GM23338 (cell line): ENCODE data around the gene CCDC191. TPM values are rescaled to one million over a fixed set of nuclear protein-coding genes. Genes with fewer than 3 reads are reported as not detected.

ENCODE experiments used
- ATAC-seq: fragments of 200-7000 bp; cut with Tn5 transposase; 3 replicates; pipeline ENCODE4 v1.9.1; 2020
- DNase-seq: peaks from one replicate; pipeline ENCODE4 v3.0.0-alpha.2; 2015; ENCODE audit warnings: low spot score
- H2AFZ ChIP-seq: fragments of 200-600 bp; sonication (generic); 2 replicates; pipeline ENCODE4 v1.8.0; 2016; ENCODE audit warnings: antibody characterized with exemption, mild to moderate bottlenecking, moderate library complexity
- H3F3A ChIP-seq: fragments of 200-600 bp; sonication (generic); replicated peaks from 2 replicates; pipeline ENCODE4 v1.8.0; 2017; ENCODE audit warnings: antibody characterized with exemption, mixed run types, low read depth
- H3K27ac ChIP-seq: fragments of 200-600 bp; sonication (generic); 2 replicates; pipeline ENCODE4 v1.6.1; 2016; ENCODE audit warnings: low read depth
- H3K27me3 ChIP-seq: fragments of 200-600 bp; sonication (generic); 2 replicates; pipeline ENCODE4 v1.8.0; 2016; ENCODE audit warnings: mild to moderate bottlenecking, mixed run types, moderate library complexity; ENCODE audit not compliant: insufficient read depth
- H3K36me3 ChIP-seq: fragments of 200-600 bp; sonication (generic); 2 replicates; pipeline ENCODE4 v1.8.0; 2016; ENCODE audit warnings: mild to moderate bottlenecking; ENCODE audit not compliant: insufficient read depth
- H3K4me1 ChIP-seq: fragments of 200-600 bp; sonication (generic); 2 replicates; pipeline ENCODE4 v1.8.0; 2016; ENCODE audit warnings: mild to moderate bottlenecking, moderate library complexity; ENCODE audit not compliant: insufficient read depth
- H3K4me2 ChIP-seq: fragments of 200-600 bp; sonication (generic); 2 replicates; pipeline ENCODE4 v1.7.1; 2017; ENCODE audit warnings: mixed run types
- H3K4me3 ChIP-seq: fragments of 200-600 bp; sonication (generic); 2 replicates; pipeline ENCODE4 v1.6.1; 2016; ENCODE audit warnings: mixed run types
- H3K79me2 ChIP-seq: fragments of 200-600 bp; sonication (generic); replicated peaks from 2 replicates; pipeline ENCODE4 v1.8.0; 2017; ENCODE audit warnings: mild to moderate bottlenecking; ENCODE audit not compliant: insufficient read depth
- H3K9me2 ChIP-seq: fragments of 200-600 bp; sonication (generic); 2 replicates; pipeline ENCODE4 v1.8.0; 2017; ENCODE audit not compliant: insufficient read depth
- H4K20me1 ChIP-seq: fragments of 200-600 bp; sonication (generic); replicated peaks from 2 replicates; pipeline ENCODE4 v1.8.0; 2017; ENCODE audit warnings: mild to moderate bottlenecking; ENCODE audit not compliant: insufficient read depth
- H3K27ac Mint-ChIP-seq: 2 replicates; pipeline ENCODE4 v1.8.0; 2020; ENCODE audit warnings: inconsistent platforms, mild to moderate bottlenecking, moderate library complexity, mixed read lengths
- H3K27me3 Mint-ChIP-seq: 3 replicates; pipeline ENCODE4 v1.8.0; 2022; ENCODE audit warnings: low read depth, mild to moderate bottlenecking, moderate library complexity, mixed read lengths, inconsistent platforms; ENCODE audit not compliant: insufficient read depth, poor library complexity
- H3K36me3 Mint-ChIP-seq: 3 replicates; pipeline ENCODE4 v1.8.0; 2021; ENCODE audit warnings: low read depth, mild to moderate bottlenecking, inconsistent platforms, moderate library complexity, mixed read lengths
- H3K4me1 Mint-ChIP-seq: 3 replicates; pipeline ENCODE4 v1.8.0; 2020; ENCODE audit warnings: mild to moderate bottlenecking, inconsistent platforms, mixed read lengths
- H3K4me3 Mint-ChIP-seq: 3 replicates; pipeline ENCODE4 v1.8.0; 2021; ENCODE audit warnings: moderate library complexity, mild to moderate bottlenecking, inconsistent platforms, mixed read lengths
- H3K9me3 Mint-ChIP-seq: 3 replicates; pipeline ENCODE4 v1.8.0; 2020; ENCODE audit warnings: moderate library complexity, mild to moderate bottlenecking, inconsistent platforms, mixed read lengths
- CREB1 ChIP-seq: fragments of 250-450 bp; sonication (Bioruptor Pico); IDR thresholded peaks from 2 replicates; pipeline ENCODE4 v1.5.0; 2020; ENCODE audit warnings: low read depth, mild to moderate bottlenecking, moderate library complexity
- JUNB ChIP-seq: IDR thresholded peaks from one replicate; pipeline ENCODE4 v1.6.1; 2016; ENCODE audit warnings: antibody characterized with exemption; ENCODE audit not compliant: unreplicated experiment
- POLR2AphosphoS5 ChIP-seq: IDR thresholded peaks from 2 replicates; pipeline ENCODE4 v1.6.1; 2016; ENCODE audit warnings: antibody characterized with exemption, low read depth
- ZNF331 ChIP-seq: fragments of 250-450 bp; sonication (Bioruptor Pico); IDR thresholded peaks from 2 replicates; pipeline ENCODE4 v1.5.0; 2020; ENCODE audit warnings: low read depth, mild to moderate bottlenecking, moderate library complexity
- polyA plus RNA-seq: library from polyadenylated mRNA; unstranded; fragments of >200 nt; fragmentation: Nextera tagmentation; extraction: Ambion mirVana; gene quantifications from 2 replicates; pipeline ENCODE4 v1.2.1, GENCODE V29; 2016
- total RNA-seq: library from RNA; depleted of rRNA; stranded (reverse); fragments of >200 nt; shearing (Covaris generic); gene quantifications from 2 replicates; pipeline ENCODE4 v1.2.3, GENCODE V29; 2014
- TF ChIP-seq, protein P1 (sequence below): fragments of 250-450 bp; sonication (Bioruptor Pico); IDR thresholded peaks from 2 replicates; pipeline ENCODE4 v1.5.0; 2020; ENCODE audit warnings: mild to moderate bottlenecking, moderate library complexity

The CCDC191 gene
- total and polyA plus RNA-seq, 2 experiments from 2014 or later = 2.0 to 2.9 TPM

DNA sequence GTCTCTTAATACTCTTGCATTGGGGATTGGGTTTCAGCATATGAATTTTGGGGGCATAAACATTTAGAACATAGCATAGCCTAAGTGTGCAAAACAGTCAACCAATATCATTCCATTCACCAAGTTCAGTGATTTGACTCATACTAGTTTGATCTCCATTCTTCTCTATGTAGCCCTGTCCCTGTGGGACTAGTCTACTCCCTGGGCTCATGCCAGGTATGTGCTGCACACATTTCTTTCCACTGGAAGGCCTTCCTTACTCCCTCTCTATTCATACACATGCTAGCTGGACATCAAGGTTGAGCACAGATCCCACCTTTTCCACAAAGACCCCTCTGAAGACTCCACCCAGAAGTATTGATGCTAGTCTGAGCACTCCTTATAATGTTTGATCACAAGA lies 103.4 kb downstream of the CCDC191 start (continued):
- TF ChIP-seq, protein P1, sequence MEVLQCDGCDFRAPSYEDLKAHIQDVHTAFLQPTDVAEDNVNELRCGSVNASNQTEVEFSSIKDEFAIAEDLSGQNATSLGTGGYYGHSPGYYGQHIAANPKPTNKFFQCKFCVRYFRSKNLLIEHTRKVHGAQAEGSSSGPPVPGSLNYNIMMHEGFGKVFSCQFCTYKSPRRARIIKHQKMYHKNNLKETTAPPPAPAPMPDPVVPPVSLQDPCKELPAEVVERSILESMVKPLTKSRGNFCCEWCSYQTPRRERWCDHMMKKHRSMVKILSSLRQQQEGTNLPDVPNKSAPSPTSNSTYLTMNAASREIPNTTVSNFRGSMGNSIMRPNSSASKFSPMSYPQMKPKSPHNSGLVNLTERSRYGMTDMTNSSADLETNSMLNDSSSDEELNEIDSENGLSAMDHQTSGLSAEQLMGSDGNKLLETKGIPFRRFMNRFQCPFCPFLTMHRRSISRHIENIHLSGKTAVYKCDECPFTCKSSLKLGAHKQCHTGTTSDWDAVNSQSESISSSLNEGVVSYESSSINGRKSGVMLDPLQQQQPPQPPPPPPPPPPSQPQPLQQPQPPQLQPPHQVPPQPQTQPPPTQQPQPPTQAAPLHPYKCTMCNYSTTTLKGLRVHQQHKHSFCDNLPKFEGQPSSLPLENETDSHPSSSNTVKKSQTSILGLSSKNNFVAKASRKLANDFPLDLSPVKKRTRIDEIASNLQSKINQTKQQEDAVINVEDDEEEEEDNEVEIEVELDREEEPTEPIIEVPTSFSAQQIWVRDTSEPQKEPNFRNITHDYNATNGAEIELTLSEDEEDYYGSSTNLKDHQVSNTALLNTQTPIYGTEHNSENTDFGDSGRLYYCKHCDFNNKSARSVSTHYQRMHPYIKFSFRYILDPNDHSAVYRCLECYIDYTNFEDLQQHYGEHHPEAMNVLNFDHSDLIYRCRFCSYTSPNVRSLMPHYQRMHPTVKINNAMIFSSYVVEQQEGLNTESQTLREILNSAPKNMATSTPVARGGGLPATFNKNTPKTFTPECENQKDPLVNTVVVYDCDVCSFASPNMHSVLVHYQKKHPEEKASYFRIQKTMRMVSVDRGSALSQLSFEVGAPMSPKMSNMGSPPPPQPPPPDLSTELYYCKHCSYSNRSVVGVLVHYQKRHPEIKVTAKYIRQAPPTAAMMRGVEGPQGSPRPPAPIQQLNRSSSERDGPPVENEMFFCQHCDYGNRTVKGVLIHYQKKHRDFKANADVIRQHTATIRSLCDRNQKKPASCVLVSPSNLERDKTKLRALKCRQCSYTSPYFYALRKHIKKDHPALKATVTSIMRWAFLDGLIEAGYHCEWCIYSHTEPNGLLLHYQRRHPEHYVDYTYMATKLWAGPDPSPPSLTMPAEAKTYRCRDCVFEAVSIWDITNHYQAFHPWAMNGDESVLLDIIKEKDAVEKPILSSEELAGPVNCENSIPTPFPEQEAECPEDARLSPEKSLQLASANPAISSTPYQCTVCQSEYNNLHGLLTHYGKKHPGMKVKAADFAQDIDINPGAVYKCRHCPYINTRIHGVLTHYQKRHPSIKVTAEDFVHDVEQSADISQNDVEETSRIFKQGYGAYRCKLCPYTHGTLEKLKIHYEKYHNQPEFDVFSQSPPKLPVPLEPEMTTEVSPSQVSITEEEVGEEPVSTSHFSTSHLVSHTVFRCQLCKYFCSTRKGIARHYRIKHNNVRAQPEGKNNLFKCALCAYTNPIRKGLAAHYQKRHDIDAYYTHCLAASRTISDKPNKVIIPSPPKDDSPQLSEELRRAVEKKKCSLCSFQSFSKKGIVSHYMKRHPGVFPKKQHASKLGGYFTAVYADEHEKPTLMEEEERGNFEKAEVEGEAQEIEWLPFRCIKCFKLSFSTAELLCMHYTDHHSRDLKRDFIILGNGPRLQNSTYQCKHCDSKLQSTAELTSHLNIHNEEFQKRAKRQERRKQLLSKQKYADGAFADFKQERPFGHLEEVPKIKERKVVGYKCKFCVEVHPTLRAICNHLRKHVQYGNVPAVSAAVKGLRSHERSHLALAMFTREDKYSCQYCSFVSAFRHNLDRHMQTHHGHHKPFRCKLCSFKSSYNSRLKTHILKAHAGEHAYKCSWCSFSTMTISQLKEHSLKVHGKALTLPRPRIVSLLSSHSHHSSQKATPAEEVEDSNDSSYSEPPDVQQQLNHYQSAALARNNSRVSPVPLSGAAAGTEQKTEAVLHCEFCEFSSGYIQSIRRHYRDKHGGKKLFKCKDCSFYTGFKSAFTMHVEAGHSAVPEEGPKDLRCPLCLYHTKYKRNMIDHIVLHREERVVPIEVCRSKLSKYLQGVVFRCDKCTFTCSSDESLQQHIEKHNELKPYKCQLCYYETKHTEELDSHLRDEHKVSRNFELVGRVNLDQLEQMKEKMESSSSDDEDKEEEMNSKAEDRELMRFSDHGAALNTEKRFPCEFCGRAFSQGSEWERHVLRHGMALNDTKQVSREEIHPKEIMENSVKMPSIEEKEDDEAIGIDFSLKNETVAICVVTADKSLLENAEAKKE (CRISPR knock-in tag) = no peak
- no peak for TF ChIP-seq ZNF331

DNA sequence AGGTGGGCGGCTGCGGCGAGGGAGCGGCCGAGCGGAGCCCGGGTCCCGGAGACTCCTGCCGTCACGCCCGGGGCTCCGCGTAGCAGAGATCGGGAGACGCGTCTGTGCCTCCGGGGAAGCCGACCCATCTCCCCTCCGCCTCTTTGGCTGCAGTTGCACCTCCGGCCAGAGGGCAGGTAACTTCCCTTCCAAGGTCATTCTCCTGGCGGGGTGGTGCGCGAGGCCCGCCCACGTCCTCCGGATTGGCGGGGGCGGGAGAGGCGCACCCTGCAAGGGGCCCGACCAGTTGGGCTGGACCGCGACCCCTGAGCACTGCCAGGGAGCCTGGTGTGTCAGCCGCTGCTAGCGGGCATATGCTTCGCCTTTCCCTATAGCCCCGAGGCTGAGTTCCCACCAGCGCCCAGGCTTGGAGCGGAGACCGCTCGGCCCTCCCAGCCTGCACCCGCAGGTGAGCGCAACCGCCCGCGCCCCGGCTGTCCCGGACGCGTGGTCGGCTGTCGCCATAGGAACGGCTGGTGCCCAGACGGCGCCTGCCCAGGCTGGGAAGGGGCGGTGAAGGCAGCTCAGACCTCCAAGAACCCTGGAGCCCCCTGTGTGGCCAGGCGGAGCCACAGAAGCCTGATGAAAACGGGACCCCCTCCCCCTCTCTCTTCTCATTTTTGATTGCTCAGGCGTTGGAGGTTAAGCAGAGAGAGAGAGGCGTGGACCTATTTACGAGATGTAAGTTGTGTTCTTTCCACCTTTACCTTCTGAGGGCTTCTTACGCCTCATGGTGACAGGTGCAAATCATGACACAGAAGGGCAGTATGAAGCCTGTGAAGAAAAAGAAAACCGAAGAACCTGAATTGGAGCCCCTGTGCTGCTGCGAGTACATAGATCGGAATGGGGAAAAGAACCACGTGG lies 108.1 kb downstream of the CCDC191 start:
- peaks cover 8% of the 10 kb centered on the region; the same call in 1 of the 2 replicates for H3K27me3 ChIP-seq
- peak overlapping the region; percentile 84 for H2AFZ ChIP-seq
- H3K9me3 Mint-ChIP-seq = no peaks in the 10 kb centered on the region
- H4K20me1 ChIP-seq = no peaks in the 10 kb centered on the region
- H3K9me2 ChIP-seq = no peaks in the 10 kb centered on the region
- H3K27ac Mint-ChIP-seq = no peak overlapping the region
- DNase-seq = peak; percentile 80
- peak overlapping the region; percentile 58 for H3K4me3 ChIP-seq
- H3K36me3 ChIP-seq = no peaks in the 10 kb centered on the region
- ATAC-seq = peak; percentile 89
- H3K27ac ChIP-seq = no peak overlapping the region
- peak overlapping the region; percentile 80 for H3K4me2 ChIP-seq
- peak; percentile 7; the same call in 1 of the 2 replicates for TF ChIP-seq CREB1
- no peak for TF ChIP-seq JUNB
- TF ChIP-seq POLR2AphosphoS5 = peak; percentile 25; the same call in 1 of the 2 replicates
- peaks cover 14% of the 10 kb centered on the region for H3K4me1 ChIP-seq
- 0 out of 2 replicates have a peak, but pooled peaks cover 5% of the 10 kb centered on the region for H3K79me2 ChIP-seq
- peaks cover 6% of the 10 kb centered on the region for H3F3A ChIP-seq
- peak overlapping the region; percentile 75 for H3K4me3 Mint-ChIP-seq
- peaks cover 7% of the 10 kb centered on the region; the same call in 1 of the 3 replicates for H3K36me3 Mint-ChIP-seq
- peaks cover 14% of the 10 kb centered on the region for H3K4me1 Mint-ChIP-seq
- peaks cover 8% of the 10 kb centered on the region for H3K27me3 Mint-ChIP-seq
